Esophagus (tissue), 2 donors: Measurements from ENCODE around the gene AFAP1L1. TPM values are rescaled to one million over a fixed set of nuclear protein-coding genes. Genes with fewer than 3 reads are reported as not detected.

Source experiments
- H3K27ac ChIP-seq, 2 donors: one replicate each; pipeline ENCODE4 v1.5.1; 2013; ENCODE audit warnings: low read depth in 2 of 2, mild to moderate bottlenecking in 2 of 2, inconsistent platforms in 1 of 2, low read length in 1 of 2, moderate library complexity in 1 of 2
- H3K27me3 ChIP-seq, 2 donors: one replicate each; pipeline ENCODE4 v1.6.1; 2013; ENCODE audit warnings: low read length in 2 of 2, control low read depth in 1 of 2, mild to moderate bottlenecking in 1 of 2; ENCODE audit not compliant: insufficient read depth in 2 of 2, control insufficient read depth in 1 of 2
- H3K36me3 ChIP-seq, 2 donors: one replicate each; pipeline ENCODE4 v1.6.1; 2013; ENCODE audit warnings: low read length in 1 of 2; ENCODE audit not compliant: control insufficient read depth in 2 of 2, insufficient read depth in 2 of 2
- H3K4me1 ChIP-seq, 2 donors: one replicate each; pipeline ENCODE4 v1.6.1; 2013; ENCODE audit warnings: low read length in 1 of 2; ENCODE audit not compliant: control insufficient read depth in 2 of 2, insufficient read depth in 2 of 2
- H3K4me3 ChIP-seq, 2 donors: one replicate each; pipeline ENCODE4 v1.5.1; 2013; ENCODE audit warnings: low read length in 2 of 2, mild to moderate bottlenecking in 2 of 2, low read depth in 1 of 2, moderate library complexity in 1 of 2
- H3K9me3 ChIP-seq, 2 donors: one replicate each; pipeline ENCODE4 v1.6.1; 2013; ENCODE audit warnings: mild to moderate bottlenecking in 2 of 2, low read depth in 1 of 2, low read length in 1 of 2, moderate library complexity in 1 of 2; ENCODE audit not compliant: control insufficient read depth in 2 of 2, insufficient read depth in 1 of 2
- WGBS, 2 donors: extraction: QIAGEN DNeasy Blood & Tissue Kit; methylation state at CpG; one replicate each; pipeline ENCODE4 v1.1.7; 2013; 5-methylcytosine and 5-hydroxymethylcytosine counted together
- polyA plus RNA-seq, 2 donors: library from polyadenylated mRNA; stranded (reverse); fragments of 200-250 nt; gene quantifications; one replicate each; pipeline ENCODE4 v1.2.3, GENCODE V29; 2013
- donor health status: healthy with polysubstance abuse.
- donor health status: Bipolar disorder and iron deficiency.

AFAP1L1 gene
- polyA plus RNA-seq, 2 donors: 2.1 to 2.6 TPM

DNA sequence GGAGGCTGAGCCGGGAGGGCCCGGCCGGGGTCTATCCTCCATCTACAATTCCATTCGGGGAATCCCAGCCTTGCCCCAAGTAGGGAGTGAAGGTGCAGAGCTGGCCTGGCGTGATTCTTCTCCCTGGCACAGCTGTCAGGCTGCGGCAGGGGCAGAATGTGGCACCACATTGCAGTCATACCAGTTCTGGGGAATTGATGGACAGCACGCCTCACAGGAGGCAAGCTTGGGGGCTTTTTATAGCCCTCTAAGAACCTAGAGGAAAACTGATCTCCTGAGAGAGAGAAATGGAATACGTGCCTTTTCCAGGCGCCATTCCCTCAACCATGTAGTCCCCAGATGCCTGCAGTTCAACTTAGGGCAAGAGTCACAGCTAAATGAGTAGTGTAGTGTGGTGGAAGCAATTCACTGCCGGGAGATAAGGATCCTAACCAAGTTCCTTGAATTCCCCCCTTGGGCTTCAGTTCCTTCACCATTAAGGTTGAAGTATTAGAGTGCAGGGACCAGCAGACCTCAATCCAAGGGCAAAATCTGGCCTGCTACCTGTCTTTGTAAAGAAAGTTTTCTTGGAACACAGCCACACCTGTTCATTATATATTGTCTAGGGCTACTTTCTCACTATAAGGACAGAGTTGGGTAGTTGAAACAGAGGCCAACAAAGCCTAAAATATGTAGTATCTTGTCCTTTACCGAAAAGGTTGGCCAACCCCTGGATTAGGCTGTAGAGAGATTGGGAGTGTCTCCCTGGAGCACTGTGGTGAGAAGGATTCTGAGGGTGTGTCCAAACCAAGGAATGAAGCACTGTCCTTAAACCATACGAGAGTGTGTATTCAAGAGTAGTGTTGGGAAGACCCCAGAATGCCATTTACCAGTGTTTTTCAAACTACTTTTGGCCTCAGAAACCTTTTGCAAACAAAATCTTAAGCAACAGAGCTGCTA, 10.6 kb downstream of the AFAP1L1 start:
- no peaks in the 10 kb centered on the region for H3K27me3 ChIP-seq
- 81 to 82% methylated on average over 12 of the region's 12 CpGs for WGBS, 2 donors
- no peak overlapping the region for H3K27ac ChIP-seq
- no peaks in the 10 kb centered on the region for H3K4me1 ChIP-seq
- H3K9me3 ChIP-seq: no peaks in the 10 kb centered on the region
- no peaks in the 10 kb centered on the region for H3K36me3 ChIP-seq
- H3K4me3 ChIP-seq: no peak overlapping the region

GRCh38 chr5:149282966-149283332, 11.3 kb downstream of the AFAP1L1 start:
- H3K4me3 ChIP-seq: no peak overlapping the region
- WGBS, 2 donors: 77 to 80% methylated on average over 5 of the region's 5 CpGs
- no peaks in the 10 kb centered on the region for H3K4me1 ChIP-seq
- no peak overlapping the region for H3K27ac ChIP-seq
- no peaks in the 10 kb centered on the region for H3K27me3 ChIP-seq
- no peaks in the 10 kb centered on the region for H3K36me3 ChIP-seq
- no peaks in the 10 kb centered on the region for H3K9me3 ChIP-seq

DNA sequence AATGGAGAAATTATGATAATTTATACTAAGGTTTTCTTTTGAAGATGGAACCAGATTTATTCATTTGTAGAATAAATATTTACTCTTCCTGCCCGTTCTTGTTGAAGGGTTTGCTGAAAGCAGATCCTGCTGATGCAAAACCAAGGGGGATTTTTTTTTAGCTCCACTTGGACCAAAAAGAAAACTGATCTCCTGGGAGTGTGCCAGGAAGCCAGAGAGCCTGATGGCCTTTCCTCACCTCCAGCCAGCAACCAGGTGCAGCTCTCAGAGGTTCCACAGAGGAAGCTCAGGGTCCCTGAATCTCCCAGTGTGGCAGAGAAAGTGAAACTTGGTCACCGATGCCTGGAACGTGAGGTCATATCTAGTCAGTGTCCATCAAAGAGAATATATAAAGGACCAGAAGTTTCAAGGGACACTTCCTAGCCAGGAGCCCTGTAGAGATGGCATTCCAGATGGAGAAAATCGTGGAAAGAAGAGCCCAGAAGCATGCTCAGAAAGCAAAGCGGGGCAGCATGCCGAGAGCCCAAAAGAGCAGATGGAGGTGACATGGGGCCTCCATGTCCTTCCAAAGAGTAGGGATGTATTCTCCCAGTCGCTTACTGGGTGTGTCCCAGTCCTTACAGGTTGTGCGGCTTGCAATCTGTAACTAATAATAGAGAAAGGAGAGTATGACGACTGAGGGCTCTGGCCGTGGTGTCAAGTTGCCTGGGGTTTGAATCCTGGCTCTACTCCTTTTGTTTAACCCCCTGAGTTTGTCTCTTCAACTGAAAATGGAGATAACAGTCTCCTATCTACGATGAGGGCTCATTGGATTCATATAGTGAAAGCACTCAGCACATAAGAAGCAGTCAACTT, 12.2 kb downstream of the AFAP1L1 start:
- Histone ChIP-seq H3K4me3 (no peak overlapping the region), H3K4me1 (no peaks in the 10 kb centered on the region), H3K36me3 (no peaks in the 10 kb centered on the region), H3K27me3 (no peaks in the 10 kb centered on the region), H3K27ac (no peak overlapping the region), H3K9me3 (no peaks in the 10 kb centered on the region)
- 67 to 70% methylated on average over 11 of the region's 11 CpGs for WGBS, 2 donors

GRCh38 chr5:149284501-149284900, 12.8 kb downstream of the AFAP1L1 start:
- no peak overlapping the region for H3K27ac ChIP-seq
- H3K27me3 ChIP-seq: no peaks in the 10 kb centered on the region
- 29 to 32% methylated on average over 5 of the region's 5 CpGs for WGBS, 2 donors
- H3K4me3 ChIP-seq: no peak overlapping the region
- H3K9me3 ChIP-seq: no peaks in the 10 kb centered on the region
- no peaks in the 10 kb centered on the region for H3K36me3 ChIP-seq
- H3K4me1 ChIP-seq: no peaks in the 10 kb centered on the region

DNA sequence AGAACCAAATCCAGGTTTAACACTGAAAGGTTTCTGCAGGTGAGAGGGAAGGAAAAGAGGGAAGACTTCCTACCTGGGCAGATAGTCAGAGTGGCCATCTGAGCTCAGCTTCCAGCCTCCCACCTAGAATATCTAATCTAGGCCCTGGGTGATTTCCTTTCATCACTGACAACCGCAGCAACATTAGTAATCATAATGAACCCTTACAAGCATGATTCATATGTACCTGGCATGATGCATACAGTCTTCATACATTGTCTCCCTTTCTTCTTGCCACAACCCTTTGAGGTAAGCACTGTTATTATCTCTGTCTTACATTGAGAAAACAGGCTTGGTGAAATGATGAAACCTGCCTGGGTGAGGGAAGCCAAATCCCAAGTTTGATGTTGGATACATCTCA, 13.5 kb downstream of the AFAP1L1 start:
- no peak overlapping the region for H3K4me3 ChIP-seq
- no peaks in the 10 kb centered on the region for H3K27me3 ChIP-seq
- H3K27ac ChIP-seq: peak overlapping the region in 1 of 2 donors; percentile 37
- no peaks in the 10 kb centered on the region for H3K36me3 ChIP-seq
- H3K9me3 ChIP-seq: no peaks in the 10 kb centered on the region
- 38 to 48% methylated on average over 1 of the region's 1 CpG for WGBS, 2 donors
- no peaks in the 10 kb centered on the region for H3K4me1 ChIP-seq

DNA sequence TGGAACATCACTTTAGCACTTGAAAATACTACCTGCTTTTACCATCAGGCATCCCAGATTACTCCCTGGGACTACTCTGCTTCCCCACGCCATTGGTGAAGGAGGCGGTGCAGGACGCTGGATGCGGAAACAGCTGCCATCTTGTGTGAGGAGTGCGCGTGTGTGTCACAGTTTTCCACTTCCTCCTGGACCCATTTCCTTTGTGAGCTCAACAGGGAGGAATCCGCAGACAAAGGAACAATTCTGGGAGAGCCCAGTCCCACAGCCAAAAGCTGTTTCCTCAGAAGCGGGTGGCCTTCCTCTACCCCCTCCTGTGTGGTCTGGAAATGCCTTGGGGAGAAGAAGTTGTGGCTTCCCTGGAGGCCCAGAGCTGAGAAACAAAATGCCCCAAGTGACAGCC, 16.8 kb downstream of the AFAP1L1 start:
- no peaks in the 10 kb centered on the region for H3K4me1 ChIP-seq
- H3K4me3 ChIP-seq: no peak overlapping the region
- no peaks in the 10 kb centered on the region for H3K9me3 ChIP-seq
- H3K36me3 ChIP-seq: no peaks in the 10 kb centered on the region
- 78 to 81% methylated on average over 8 of the region's 8 CpGs for WGBS, 2 donors
- peak overlapping the region in 1 of 2 donors; percentile 45 for H3K27ac ChIP-seq
- H3K27me3 ChIP-seq: no peaks in the 10 kb centered on the region

DNA sequence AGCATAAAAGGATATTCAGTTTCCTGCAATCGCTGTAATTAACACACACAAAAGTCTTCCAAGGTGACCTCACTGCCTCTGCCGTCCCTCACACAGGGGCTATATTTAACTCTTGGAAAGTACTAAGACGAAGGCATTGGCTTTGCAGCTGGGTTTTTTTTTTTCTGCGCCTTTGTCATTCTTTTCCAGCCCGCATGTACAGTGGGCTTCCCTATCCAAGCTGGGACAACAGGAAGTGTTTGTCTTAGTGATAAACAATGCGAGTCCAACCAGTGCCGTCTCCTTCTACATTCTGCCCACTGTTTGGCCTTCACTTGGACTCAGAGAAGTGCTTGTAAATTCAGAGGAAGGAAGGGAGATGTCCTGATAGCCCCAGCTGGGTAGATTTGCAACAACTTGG, 17.6 kb downstream of the AFAP1L1 start:
- Histone ChIP-seq H3K27me3 (no peaks in the 10 kb centered on the region), H3K36me3 (no peaks in the 10 kb centered on the region), H3K27ac (peak overlapping the region in 1 of 2 donors; percentile 15), H3K4me3 (no peak overlapping the region), H3K4me1 (no peaks in the 10 kb centered on the region), H3K9me3 (no peaks in the 10 kb centered on the region)
- 44 to 50% methylated on average over 7 of the region's 7 CpGs for WGBS, 2 donors

DNA sequence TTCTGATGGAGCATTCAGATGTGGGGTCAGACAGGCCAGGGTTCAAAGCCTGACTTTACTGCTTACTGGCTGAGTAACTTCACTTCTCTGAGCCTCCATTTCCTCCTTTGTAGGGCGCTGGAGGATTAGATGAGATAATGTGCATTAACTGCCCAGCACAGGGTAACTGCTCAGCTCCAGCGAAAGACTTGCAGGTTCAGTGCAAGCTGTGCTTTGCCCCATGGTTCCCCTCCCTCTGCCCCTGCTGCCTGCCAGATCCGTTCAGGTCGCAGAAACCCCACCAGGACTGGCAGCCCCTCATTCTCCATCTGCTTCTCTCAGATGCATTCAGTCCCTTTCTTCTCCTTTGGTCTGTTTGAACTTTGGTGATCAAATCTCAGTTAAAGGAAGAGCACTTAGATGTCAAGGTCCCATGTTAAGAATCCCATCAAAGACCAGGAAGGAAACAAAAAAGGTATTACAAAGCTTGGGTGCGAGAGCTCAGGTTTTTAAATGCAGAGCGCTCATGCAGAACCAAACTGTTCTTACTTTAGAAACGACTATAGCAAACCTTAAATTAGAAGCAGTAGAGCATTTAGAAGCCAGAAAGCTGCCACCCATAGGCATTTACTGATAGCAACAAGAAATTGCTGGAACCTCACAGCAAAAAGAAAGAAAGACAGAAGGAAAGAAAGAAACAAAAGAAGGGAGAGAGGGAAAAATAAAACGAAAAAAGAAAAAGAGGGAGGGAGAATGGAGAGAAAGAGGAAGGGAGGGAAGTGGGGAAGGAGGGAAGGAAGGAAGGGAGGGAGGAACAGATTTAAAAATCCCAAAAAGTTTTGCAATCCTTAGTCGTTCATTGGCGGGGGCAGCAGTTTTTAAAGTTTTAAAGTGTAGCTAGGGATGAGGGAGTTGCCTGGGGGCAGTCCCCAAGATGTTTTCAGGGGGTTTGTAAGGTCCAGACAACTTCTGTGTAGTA, 23.5 kb downstream of the AFAP1L1 start:
- no peak overlapping the region for H3K4me3 ChIP-seq
- H3K27ac ChIP-seq: no peak overlapping the region
- 54 to 63% methylated on average over 10 of the region's 10 CpGs for WGBS, 2 donors
- H3K4me1 ChIP-seq: peaks cover 0 to 2% of the 10 kb centered on the region in 2 donors
- H3K27me3 ChIP-seq: no peaks in the 10 kb centered on the region
- no peaks in the 10 kb centered on the region for H3K9me3 ChIP-seq
- no peaks in the 10 kb centered on the region for H3K36me3 ChIP-seq
